IPS DF 4.7 (cell line): ENCODE data around the gene PRPF38A.
"Not testable (repeated sequence)": the region's sequence is repeated elsewhere in the genome, so short reads cannot be mapped to it uniquely, and the experiment has no call there.

ENCODE experiments used
- DNase-seq: peaks from one replicate; pipeline ENCODE4 v3.0.0-alpha.2; 2013; ENCODE audit warnings: low spot score; ENCODE audit errors: extremely low read depth

The PRPF38A gene, protein sequence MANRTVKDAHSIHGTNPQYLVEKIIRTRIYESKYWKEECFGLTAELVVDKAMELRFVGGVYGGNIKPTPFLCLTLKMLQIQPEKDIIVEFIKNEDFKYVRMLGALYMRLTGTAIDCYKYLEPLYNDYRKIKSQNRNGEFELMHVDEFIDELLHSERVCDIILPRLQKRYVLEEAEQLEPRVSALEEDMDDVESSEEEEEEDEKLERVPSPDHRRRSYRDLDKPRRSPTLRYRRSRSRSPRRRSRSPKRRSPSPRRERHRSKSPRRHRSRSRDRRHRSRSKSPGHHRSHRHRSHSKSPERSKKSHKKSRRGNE

DNA sequence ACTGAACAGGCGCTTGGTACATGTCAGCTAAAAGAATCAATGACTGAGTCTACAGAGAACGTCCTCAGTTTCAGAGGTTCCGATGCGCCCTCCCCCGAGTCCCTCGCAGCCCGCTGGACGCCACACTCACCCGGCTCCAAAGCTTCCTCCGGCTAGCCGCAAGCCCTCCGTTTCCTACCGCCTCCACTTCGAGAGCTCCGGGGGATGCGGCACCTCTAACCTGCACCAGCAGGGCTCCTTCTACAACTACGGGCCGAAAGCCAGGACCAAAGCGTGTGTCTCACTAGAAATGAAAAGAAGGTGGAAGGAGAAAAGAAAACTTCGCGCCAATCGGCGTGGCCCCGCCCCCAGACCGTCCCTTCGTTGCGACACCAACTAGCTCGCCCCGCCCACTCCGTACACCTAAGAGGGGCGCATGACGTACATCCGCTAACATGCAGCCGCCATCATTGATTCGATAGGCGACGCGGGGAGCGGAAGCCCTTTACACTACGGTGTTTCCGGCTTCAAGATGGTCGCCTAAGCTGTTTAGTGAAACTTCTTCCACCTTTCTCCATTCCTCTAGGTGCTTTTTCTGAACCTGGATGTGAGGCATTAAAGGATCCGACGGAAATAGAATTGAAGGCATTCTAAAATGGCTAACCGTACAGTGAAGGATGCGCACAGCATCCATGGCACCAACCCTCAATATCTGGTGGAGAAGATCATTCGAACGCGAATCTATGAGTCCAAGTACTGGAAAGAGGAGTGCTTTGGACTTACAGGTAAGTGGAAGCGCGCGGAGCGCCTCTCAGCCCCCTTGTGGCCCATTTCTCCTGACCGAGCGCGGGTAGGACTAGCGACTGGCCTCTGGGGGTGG, at the start of gene PRPF38A, which contains the start of gene ORC1:
PRPF38A (plus strand) TSS at position 487 of the 859 bp plus-strand sequence; CDS start at position 635, 148 bp downstream.
ORC1 (minus strand) TSS at position 308 of the 859 bp plus-strand sequence. CDS start 2,200 bp downstream, outside the sequence.
- peak; percentile 91 for DNase-seq

DNA sequence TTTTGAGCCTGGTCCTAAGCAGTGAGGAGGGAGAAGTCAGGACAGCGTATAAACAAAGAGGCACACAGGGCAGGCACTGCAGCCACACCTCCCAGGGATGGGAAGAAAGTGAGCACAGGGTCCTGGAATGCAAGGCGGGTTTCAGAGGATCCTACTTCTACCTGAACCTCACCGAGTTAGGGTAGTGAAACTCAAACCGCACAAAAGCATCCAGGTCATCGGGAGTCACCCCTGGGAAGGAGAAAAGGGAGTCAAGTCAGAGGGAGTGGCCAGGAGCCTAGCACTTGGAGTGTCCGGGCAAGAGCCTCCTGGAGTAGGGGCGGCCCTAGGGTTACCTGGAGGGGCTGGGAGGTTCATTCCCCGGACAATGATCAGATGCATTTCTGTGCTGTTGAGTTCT, 49.0 kb upstream of the PRPF38A start:
- DNase-seq: no peak

DNA sequence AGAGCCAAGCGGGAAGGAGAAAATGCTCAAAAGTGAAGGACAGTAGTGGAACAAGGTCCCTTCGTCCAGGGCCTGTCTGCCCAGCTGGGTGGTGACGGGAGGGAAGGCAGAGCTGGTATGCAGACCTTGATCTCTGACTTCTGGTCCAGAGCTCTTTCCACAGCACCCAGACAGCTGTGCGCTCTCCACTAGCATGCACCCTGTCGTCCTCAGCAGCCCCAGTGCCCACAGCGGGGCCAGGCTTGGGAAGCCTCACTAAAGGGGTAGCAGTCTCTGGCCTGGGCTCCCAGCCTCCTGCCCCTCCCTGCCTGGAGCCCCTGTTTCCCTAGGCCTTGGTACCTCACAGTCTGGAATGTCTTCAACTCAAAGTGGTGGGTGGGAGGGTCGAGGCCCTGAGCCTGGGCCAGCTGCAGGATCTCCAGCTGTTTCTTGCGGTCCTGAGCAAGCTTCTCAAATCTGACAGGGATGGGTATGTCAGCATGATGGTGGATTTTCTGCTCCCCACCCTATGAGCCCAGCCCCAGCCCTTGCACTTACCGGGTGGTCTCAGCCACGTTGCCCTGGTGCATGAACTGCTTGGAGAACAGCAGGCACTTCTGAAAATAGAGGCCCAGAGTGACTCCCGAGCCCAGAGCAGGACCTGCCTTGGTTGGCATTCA, 48.4 kb upstream of the PRPF38A start:
- no peak for DNase-seq

DNA sequence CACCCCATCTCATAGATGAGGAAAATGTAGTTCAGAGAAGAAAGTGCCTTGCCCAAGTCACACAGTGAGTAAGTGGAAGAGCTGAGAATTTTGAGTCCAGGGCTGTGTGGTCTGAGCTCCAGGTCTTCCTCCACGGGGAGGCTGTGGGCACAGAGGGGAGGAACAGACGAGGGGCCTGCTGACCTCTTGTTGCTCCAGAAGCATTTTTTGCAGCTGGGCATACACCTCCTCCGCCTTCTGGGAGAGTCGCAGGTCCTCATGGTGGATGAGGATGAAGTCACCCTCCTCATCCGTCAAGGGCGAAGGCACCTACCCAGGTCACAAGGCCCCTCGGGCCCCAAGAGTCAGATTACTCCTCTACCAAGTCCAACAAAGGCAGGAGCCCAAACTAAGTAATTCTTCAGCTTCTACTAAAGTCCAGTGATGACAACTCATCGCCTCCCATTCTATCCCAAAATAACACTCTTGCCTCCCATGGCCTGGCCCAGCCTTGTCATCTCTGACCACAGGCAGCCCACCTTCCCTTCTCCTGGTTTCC, 47.5 kb upstream of the PRPF38A start:
- no peak for DNase-seq

DNA sequence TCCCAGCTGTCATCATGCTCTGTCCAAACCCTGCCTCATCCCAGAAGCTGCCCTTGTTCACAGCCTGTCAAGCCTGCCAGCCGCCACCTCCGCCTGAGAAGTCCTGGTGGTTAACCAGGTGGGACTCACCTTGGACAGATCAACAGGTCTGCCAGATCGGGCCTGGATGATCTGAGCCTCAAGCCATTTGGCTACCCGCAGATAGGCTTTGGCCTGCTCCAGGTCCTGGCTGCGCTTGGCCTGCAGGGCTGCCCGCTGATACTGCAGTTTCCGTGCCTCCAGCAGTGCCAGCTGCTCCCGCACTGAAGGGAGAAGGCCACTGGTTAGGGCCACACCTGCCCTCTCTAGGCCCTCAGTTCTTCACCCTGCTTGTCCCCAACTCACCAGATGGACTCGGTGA, 47.0 kb upstream of the PRPF38A start:
- DNase-seq: no peak

DNA sequence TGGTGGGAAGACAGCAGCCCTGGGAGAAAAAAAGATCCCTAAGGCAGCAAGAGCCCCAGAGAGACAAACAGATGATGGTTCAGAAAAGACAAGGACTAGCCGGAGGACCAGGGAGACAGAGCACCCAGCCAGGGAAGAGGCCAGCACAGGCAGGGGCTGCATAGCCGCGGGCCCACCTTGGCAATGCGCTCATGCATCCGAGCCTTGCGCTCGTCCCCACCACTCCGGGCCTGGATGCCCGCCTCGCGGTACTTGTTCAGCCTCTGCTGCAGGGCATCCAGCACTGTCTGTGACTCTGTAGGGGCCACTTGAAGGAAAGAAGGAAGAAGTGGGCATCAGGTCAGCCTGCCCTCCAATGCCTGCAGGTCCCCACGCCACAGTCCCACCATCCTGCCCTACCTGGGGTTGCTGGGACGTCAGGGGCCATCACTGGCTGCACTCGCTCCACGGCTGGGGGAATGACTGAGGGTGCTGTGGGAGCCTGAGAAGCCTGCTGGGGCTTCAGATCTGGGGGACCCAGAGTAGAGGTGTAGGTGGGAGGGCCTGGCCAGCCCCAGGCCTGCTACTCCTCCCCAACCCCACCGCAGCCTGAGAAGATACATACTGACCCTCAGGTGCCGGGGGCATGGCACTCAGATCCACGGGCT, 45.4 kb upstream of the PRPF38A start:
- DNase-seq: no peak

DNA sequence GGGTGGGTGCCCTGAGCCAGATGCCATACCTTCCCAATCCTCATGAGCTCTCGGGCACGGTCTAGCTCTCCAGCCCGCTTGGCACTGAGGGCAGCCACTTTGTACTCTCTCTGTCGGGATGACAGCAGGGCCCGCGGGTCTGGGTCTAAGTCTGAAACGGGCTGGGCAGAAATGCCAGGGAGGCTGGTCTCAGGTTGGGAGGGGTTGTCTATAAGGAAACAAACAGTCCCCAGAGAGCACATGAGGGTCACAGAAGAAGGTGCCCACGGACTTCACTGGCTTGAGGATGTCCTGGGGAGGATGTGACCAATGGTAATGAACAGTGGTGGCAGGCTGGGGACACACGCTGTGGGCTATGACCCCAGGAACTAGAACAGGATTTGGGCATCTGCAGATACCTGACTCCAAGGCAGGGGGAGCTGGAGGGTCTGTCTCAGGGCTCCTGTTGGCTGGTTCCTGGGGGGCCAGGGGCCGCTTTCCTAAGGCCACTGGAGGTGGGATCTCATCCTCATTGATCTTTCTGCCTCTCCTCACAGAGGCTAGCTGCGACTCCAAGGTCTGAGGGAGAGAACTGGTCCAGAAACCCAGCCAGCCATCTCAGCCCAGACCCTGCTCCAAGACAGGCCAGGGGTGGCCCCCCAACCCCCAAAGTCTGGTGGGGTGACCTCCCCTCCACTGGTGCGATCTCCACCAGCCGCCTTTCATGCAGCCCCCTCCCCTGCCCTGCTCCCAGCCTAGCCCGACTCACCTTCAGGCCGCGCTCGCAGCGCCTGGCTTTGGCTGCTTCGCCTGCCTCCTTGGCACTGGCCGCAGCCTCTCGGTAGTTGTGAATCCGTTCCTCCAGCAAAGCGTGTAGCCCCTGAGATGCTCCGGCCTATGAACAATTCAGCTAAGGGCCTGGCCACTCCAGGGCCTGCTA, 44.5 kb upstream of the PRPF38A start:
- DNase-seq: no peak

DNA sequence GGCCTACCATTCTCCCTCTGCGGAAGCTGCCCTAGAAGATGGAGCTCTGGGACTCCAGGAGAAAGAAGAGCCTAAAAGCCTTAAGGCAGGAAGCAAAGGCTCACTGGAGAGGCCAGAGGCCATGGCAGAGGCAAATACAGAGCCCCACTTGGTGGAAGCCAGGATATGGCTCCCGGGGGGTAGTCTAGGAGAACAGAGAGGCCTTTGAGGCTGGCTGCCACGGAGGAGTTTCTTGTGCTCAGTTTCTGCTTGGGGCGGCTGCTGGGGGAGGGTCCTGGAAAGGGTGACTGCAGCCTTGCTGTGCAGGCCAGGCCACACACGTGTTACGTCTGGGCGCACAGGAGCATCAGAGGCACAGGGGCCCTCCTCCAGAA, 43.8 kb upstream of the PRPF38A start:
- DNase-seq: no peak

DNA sequence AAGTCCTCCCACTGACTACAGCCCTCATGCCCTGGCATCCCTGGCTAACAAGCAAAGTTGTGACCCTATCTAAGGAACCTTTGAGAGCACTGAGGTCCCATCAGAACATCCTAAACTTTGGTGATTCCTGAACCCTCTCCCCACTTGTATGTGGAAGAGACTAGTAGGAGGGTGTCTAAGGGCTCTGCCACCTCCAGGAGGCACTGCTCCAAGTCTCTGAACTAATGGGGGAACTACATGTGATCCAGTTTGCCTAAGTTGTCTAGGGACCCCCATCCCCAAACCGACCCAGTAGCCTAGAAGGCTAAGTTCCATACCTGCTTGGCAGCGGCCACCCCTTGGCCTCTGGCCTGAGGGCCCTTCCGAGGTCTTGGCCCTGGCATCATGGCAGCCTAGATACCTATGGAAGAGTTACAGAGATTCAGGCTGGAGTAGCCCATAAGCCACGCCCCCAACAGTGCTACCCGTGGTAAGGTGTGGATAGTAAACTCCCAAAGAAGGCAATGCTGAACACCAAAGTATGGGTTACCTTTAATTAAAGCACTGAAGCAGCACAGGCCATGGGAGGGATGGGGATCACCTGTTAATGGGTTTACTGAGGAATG, 40.1 kb upstream of the PRPF38A start:
- no peak for DNase-seq

DNA sequence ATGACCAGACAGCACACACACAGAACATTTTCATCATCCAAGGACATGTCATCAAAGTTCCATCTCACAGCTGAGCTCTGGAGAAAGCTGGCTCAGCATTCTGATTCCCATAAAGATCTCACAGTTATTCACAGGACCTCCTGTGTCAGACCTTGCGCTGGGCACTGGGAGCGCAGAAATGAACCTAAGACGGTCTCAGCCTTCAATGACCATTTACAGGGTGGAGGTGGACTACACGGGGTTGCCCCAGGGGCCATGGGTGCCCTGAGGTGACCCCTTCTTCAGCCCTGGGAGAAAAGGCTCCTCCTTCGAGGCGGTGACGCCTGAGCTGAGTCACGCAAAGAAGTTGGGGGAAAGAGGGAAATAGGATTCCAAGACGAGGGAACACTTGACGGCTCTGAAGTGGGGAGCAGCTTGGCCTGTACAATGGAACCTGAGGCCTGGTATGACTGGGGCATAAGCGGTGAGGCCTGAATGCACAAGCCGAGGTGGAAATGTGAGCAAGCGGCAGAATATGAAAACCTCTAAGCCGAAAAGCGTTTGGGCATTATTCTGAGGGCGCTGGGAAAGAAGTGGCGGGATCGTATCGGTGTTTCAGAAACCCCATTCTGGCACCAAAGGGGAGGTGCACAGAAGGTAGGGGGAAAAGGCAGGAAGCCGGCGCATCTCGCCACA, 39.2 kb upstream of the PRPF38A start:
- no peak for DNase-seq

DNA sequence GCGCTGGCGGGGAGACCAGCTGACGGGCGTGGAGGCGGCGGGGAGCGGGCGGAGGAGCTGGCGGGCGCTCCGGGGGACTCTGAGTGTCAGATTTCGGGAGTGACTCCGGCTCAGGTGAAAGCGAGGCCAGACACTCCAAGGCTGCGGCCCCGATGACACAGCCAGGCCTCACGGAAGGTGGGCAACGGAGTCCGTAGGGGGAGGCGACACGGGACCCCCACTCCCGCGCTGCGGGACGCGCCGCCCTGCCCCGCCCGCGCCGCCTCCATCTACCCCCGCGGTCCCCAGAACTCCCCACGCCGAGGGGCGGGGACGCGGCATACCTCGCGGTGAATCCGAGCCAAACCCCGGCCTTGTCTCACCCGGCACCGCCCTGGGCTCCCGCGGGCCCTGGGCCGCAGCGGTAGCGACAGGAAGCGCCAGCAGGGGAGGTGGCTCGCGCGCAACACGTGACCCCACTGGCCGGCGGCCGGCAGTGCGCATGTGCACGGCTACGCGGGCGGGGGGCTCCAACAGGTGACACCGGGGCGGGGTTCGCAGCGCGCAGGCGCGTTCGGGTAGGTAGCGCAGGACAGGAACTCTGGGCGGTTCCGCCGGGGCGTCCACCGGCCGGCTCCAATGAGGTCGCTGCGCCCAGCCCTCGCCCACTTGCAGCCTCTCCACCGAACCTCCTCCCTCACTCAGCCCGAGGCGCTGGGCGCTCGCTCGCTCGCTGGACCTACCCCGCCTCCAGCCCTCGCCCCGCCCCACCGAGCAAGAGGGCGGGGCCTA, 38.5 kb upstream of the PRPF38A start, which contains the start of gene CC2D1B:
CC2D1B (minus strand) TSS at position 460 of the 771 bp plus-strand sequence. CDS start 1,585 bp downstream, outside the sequence.
- peak; percentile 84 for DNase-seq

DNA sequence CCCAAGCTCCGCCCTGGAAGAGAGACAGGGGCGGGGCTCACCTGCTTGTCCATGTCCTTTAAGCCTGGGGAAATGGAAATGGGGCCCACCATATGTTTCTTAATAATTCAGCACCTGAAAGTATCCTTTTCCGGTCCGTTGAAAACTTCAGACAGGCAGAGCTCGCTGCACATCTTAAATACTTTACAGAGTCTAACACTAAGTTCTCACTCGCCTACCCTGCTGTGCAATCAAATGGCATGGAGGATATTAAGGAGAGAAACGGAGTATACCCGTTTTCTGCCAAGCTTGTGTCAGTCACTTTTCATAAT, 37.9 kb upstream of the PRPF38A start:
- no peak for DNase-seq

DNA sequence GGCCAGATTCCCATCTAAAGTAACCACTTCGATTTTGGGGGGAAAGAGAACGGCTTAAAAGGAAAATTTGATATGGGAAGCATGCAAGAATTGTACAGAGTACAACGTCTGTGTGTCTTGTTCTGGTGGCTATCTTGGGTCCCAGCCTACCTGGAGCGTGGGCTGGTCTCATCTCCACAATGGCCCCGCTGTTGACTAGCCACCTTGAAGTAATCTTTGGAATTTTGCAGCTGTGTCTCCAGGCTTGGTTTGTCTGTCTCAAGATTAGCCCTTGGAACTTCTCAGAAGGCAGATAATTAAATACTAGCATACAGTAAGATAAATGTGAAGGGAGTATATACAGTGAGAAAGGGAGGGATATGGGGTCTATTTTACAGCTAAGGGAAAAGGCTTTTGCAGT, 37.1 kb upstream of the PRPF38A start:
- no peak for DNase-seq

DNA sequence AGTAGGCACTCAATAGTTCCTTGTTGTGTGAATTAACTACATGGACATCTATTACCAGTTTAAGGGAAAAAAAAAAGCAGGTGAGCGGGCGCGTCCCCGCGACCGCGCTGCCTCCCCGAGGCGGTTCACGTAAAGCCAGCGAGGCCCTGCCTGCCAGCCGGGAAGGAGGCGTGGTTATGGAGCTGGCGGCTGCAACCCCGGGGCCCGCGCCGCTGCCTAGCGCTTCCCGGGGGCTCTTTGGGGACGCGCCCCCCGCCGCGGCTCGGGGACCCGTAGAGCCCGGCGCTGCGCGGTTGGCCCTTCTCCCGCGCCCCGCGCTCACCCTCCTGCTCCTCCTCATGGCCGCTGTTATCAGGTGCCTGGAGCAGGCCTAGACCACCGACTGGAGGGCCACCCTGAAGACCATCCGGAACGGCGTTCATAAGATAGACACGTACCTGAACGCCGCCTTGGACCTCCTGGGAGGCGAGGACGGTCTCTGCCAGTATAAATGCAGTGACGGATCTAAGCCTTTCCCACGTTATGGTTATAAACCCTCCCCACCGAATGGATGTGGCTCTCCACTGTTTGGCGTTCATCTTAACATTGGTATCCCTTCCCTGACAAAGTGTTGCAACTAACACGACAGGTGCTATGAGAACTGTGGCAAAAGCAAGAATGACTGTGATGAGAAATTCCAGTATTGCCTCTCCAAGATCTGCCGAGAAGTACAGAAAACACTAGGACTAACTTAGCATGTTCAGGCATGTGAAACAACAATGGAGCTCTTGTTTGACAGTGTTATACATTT, 35.8 kb upstream of the PRPF38A start:
- DNase-seq: no peak

DNA sequence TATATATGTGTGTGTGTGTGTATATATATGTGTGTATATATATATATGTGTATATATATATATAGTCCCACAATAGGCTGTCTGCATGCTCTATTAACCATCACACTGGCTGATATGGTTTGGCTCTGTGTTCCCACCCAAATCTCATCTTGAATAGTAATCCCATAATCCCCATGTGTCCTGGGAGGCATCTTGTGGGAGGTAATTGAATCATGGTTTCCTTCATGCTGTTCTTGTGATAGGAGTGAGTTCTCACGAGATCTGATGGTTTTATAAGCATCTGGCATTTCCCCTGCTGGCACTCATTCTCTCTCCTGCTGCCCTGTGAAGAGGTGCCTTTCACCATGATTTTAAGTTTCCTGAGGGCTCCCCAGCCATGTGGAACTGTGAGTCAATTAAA, 34.6 kb upstream of the PRPF38A start:
- not testable (repeated sequence) for DNase-seq

DNA sequence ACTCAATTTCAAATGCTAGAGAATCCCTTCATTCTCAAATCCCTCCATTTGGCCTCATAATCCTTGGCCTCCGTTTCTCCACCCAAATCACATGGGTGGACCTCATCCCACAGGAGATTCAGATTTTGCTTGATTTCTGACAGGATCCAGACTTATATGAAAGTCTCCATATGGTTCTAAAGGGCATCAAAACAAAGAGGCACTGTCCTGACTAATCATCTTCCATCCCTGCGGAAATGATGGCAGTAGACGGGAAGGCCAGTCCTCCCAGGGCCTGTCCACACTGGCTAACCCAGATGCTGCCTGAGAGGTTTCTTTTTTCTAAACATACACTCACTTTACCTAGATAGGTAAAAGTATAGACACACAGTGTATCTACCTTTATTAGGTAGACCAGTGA, 19.0 kb upstream of the PRPF38A start:
- DNase-seq: no peak

DNA sequence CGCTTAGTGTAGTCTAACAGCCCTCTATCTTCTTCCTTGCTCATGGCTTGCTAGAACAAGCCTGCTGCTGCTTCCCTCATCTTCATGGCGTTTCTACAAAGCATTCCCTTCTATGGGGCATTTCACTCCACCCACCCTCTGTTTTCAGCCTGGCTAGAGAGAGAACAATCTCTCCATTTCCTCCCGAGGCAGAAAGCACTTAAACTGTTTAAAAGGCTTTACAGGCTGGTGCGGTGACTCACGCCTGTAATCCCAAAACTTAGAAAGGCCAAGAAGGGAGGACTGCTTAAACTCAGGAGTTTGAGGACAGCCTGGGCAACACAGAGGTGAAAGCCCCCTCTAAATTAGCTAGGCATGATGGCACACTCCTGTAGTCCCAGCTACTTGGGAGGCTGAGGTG, 17.9 kb upstream of the PRPF38A start:
- no peak for DNase-seq

DNA sequence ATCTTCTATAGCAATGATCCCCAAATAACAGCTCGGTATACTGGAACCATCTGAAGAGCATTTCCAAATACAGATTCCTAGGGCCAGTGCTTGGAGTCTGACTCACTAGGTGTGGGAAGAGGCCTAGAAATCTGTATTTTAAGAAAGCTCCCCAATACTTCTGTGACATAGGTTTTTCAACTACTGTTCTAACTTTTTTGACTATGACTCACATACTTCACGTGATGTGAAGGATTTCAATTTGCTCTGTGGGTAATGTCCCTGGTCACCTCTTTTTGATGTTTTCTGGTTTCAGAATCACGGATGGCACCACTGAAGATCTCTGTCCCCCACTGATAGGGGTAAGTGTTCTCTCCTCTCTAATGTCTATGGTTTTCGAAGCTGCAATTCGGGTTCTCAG, 11.2 kb upstream of the PRPF38A start:
- DNase-seq: no peak
